AG04449 (cell line): ENCODE results near the gene ZNF474.
A peak's percentile ranks its signal among the peaks of the same experiment; 100 is the strongest.

Source experiments
- CTCF ChIA-PET: fragments of 350-600 bp; formaldehyde crosslinking; extraction: SDS; loops from one replicate; lab custom pipeline; 2021; ENCODE audit warnings: antibody characterized with exemption; lab: Yijun Ruan, JAX
- POLR2A ChIA-PET: fragments of 400-600, 350-600 bp; formaldehyde crosslinking; extraction: SDS; loops from one replicate; lab custom pipeline; 2020; ENCODE audit warnings: antibody characterized with exemption, inconsistent platforms; lab: Yijun Ruan, JAX
- DNase-seq: peaks from one replicate; pipeline ENCODE4 v3.0.0-alpha.2; 2010; ENCODE audit warnings: low read depth, low spot score
- H3K4me3 ChIP-seq: 2 replicates; pipeline ENCODE4 v1.5.1; 2011; ENCODE audit warnings: low read depth, mild to moderate bottlenecking, control low read depth, low read length
- TF ChIP-seq, protein P1 (sequence below): IDR thresholded peaks from one replicate; pipeline ENCODE4 v1.5.1; 2011; ENCODE audit warnings: mild to moderate bottlenecking, moderate library complexity, low read length, control low read depth, inconsistent platforms; ENCODE audit not compliant: insufficient read depth; ENCODE audit errors: missing control alignments

ZNF474 gene

DNA sequence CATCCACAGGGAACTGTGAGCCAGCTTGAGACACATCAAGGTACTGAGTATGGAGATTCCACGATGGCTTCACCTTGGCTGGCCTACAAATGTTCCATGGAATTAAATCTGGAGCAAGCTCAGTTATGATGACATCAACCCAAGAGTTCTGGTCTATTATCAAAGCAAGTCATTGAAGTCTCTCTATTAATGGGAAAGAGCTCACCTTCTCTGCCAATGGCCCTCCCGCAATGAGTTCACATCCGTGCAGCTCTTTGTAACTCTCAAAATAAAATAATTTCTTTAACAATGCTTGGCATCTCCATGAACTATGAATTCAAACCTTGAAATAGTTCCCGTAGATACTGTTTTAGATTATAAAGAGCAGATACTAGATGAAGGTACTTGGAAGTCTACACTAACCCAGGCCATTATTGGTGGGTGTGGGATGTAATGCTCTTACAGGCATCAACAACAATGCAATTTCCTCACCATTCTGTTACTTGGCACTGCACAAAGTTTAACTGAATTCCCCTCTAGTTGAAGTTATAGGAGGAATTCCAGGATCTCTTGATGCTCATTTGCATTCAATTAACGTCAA, 55.4 kb downstream of the ZNF474 start:
- ChIA-PET CTCF (interaction anchor here (0.7 to 1.7 kb wide), 8 partner anchors 8 to 109 kb away, joined by 3 to 7 read pairs (median 4); no protein-coding TSS in a partner anchor), POLR2A (interaction anchor here (0.6 to 1.2 kb wide), 2 partner anchors 21 to 107 kb away, joined by 3 read pairs; partner anchors contain the start of gene LOX)
- no peak overlapping the region for H3K4me3 ChIP-seq
- TF ChIP-seq, protein P1, sequence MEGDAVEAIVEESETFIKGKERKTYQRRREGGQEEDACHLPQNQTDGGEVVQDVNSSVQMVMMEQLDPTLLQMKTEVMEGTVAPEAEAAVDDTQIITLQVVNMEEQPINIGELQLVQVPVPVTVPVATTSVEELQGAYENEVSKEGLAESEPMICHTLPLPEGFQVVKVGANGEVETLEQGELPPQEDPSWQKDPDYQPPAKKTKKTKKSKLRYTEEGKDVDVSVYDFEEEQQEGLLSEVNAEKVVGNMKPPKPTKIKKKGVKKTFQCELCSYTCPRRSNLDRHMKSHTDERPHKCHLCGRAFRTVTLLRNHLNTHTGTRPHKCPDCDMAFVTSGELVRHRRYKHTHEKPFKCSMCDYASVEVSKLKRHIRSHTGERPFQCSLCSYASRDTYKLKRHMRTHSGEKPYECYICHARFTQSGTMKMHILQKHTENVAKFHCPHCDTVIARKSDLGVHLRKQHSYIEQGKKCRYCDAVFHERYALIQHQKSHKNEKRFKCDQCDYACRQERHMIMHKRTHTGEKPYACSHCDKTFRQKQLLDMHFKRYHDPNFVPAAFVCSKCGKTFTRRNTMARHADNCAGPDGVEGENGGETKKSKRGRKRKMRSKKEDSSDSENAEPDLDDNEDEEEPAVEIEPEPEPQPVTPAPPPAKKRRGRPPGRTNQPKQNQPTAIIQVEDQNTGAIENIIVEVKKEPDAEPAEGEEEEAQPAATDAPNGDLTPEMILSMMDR = no peak
- no peak for DNase-seq

DNA sequence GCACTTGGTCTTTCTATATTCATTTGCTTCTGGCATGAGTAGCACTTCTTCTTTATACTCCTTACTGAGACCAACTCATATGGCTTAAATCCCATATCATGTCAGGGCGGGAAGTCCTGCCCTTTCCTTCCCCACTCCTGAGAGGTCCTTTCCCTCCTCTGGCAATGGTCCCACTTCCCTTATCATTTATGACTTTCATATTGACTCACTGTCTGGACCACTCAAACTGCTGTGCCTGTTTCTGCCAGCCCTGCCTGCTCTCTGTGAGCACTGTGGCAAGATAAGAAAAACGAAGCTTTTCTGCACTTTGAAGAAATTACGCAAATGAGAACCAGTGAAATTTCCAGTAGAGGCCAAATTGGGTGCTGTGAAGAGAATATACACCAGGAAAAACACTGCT, 58.1 kb downstream of the ZNF474 start:
- no peak for DNase-seq
- ChIA-PET POLR2A (no interaction called here), CTCF (interaction anchor here (0.9 to 1.8 kb wide), 5 partner anchors 9 to 230 kb away, joined by 3 to 10 read pairs (median 5); no protein-coding TSS in a partner anchor)
- H3K4me3 ChIP-seq = no peak overlapping the region
- TF ChIP-seq, protein P1 = no peak

DNA sequence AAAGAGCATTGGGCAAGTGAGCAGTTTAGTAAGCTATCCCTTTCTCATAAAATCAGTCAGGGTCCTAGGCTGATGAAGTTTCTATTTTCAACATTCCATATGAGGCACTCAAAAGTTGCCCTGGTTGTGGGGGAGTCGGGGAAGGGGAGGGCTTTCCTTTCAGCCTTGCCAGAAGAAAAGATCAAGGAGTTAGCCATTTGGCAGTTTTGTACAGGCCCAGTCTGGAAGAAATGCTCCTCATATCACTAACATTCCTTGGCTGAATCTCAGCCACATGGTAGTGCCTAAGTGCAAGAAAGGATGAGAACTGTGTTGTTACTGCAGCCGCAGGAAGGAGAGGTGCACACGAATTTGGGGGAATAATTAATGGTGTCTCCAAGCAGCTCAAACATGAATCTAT, 60.8 kb downstream of the ZNF474 start:
- no peak for DNase-seq
- ChIA-PET POLR2A (no interaction called here), CTCF (interaction anchor here (0.9 to 2.2 kb wide), 5 partner anchors 9 to 225 kb away, joined by 3 to 6 read pairs (median 4); no protein-coding TSS in a partner anchor)
- H3K4me3 ChIP-seq = no peak overlapping the region
- TF ChIP-seq, protein P1 = no peak

DNA sequence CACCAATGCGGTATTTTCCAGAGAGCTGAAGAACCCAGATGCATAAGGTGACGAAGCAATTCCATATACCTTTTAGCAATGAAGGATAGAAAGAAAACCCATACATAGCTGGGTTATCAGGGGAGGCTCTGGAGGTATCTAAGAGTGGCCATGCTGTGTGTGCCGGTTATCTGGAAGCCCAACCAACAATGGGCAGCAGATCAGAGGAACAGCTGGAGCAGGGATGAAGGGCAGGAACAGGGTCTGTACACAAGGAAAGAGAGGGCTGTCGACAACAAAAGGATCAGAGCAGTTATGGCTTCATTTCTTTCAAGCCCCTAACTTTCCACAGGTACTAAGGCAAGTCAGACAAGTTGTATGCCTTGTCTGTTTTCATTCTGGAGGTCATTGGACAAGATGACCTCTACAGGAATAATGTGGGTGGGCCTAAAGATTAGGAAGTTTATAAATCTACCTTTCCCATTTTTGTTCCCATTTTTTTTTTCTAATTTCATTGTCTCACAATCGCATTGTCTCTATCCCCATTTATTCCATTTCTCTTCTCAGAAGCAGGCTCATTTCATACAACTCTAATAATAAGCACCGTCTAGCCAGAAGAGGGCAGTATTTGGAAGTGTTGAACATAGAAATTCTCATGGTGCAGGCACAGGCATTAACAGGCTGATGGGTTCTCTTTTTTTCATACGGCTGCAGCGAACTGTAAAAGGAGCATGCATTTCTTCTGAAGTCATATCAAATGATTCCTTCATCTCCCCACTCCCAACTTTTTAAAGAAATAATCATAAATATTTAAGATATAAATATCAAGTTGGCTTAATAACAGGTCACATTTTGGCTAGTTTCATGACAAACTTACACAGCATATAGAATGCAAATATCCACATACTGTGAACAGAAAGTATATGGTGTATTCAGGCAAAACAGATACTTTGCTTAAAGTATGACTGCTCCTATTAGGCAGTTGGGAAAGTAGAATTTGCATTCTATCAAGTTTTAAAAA, 63.5 kb downstream of the ZNF474 start:
- TF ChIP-seq, protein P1 = peak; percentile 55
- CTCF ChIA-PET = interaction anchor here (0.8 to 6.7 kb wide), 20 partner anchors 8 to 299 kb away, joined by 3 to 101 read pairs (median 4); no protein-coding TSS in a partner anchor
- DNase-seq = no peak
- no peak overlapping the region for H3K4me3 ChIP-seq
- POLR2A ChIA-PET = no interaction called here

DNA sequence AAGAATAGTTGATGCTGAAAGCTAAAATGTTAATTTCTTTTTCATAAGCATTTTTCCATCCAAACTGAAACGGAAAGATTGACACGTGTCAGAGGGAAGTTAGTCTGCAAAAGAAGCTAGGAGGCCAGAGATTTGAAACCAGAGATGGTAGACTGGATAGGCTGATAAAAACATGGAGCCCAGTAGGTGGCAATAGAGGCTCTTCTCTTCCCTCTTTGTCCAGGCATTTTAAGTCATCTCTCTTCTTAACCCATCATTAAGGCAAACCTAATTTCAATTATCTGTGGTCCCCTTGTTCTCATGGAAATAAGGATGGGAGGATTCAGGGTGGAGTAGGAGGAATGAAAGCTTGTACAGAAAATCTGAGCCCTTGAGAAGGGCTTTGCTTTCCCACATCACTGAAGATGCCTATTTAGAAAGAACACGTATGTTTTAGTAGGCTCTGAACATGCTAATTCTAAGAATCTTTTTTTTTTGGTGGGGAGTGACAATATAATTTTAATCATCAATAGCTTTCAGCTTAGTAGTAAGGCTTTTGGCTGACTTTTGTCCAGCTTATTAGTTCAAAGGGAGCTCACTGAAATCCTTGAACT, 66.6 kb downstream of the ZNF474 start:
- no peak overlapping the region for H3K4me3 ChIP-seq
- CTCF ChIA-PET = interaction anchor here (0.6 to 6.7 kb wide), 55 partner anchors 8 to 1878 kb away, joined by 3 to 101 read pairs (median 4); partner anchors contain the start of genes CEP120, SNCAIP and SRFBP1
- POLR2A ChIA-PET = no interaction called here
- no peak for DNase-seq
- TF ChIP-seq, protein P1 = peak; percentile 67
